Esophagus muscularis mucosa (tissue), 4 donors: ENCODE measurements around the gene BCL7A. TPM values are rescaled to one million over a fixed set of nuclear protein-coding genes. Genes with fewer than 3 reads are reported as not detected.

Experiments
- DNase-seq: peaks from one replicate; pipeline ENCODE4 v3.0.0-alpha.2; 2017; ENCODE audit errors: extremely low spot score
- H3K27ac ChIP-seq, 4 donors: fragments of 200-600 bp; sonication (generic); replicated peaks in 1 of 4; 1 replicate in 3 of 4; 2 replicates in 1 of 4; pipeline ENCODE4 v1.5.1; 2016 to 2019; ENCODE audit warnings: mild to moderate bottlenecking in 1 of 4
- H3K27me3 ChIP-seq, 4 donors: fragments of 200-600 bp; sonication (generic); one replicate each; pipeline versions ENCODE4 v1.5.1 to v1.6.0; 2016 to 2019
- H3K36me3 ChIP-seq, 4 donors: fragments of 200-600 bp; sonication (generic); one replicate each; pipeline ENCODE4 v1.5.1; 2016 to 2019
- H3K4me1 ChIP-seq, 4 donors: fragments of 200-600 bp; sonication (generic); one replicate each; pipeline ENCODE4 v1.5.1; 2016 to 2019
- H3K4me3 ChIP-seq, 4 donors: fragments of 200-600 bp; sonication (generic); 1 replicate in 2 of 4; 2 replicates in 2 of 4; pipeline ENCODE4 v1.5.1; 2016 to 2019; ENCODE audit warnings: mild to moderate bottlenecking in 4 of 4, moderate library complexity in 1 of 4
- H3K9me3 ChIP-seq, 4 donors: fragments of 200-600 bp; sonication (generic); 1 replicate in 3 of 4; 2 replicates in 1 of 4; pipeline ENCODE4 v1.5.1; 2016 to 2019
- CTCF ChIP-seq, 3 experiments: fragments of 200-600 bp in 2 of 3; fragments of 450-650 bp in 1 of 3; sonication (generic) in 2 of 3; IDR thresholded peaks; one replicate each; pipeline ENCODE4 v1.5.1; 2017 to 2019; ENCODE audit warnings: antibody characterized with exemption in 3 of 3, mild to moderate bottlenecking in 2 of 3, moderate library complexity in 1 of 3
- EP300 ChIP-seq: sonication (generic); formaldehyde crosslinking; IDR thresholded peaks from one replicate; pipeline ENCODE4 v1.6.1; 2017; ENCODE audit warnings: antibody characterized with exemption
- POLR2A ChIP-seq: fragments of 450-650 bp; IDR thresholded peaks from one replicate; pipeline ENCODE4 v1.6.1; 2017; ENCODE audit warnings: antibody characterized with exemption, moderate library complexity, mild to moderate bottlenecking, low read depth
- POLR2AphosphoS5 ChIP-seq, 2 donors: sonication (generic); formaldehyde crosslinking; IDR thresholded peaks; one replicate each; pipeline ENCODE4 v1.6.1; 2017; ENCODE audit warnings: antibody characterized with exemption in 2 of 2
- WGBS: methylation state at CpG from one replicate; pipeline ENCODE4 v1.1.5; 2018; 5-methylcytosine and 5-hydroxymethylcytosine counted together
- intact Hi-C: fragments of 100-400 bp; cut with DNase I; formaldehyde crosslinking; loops from one replicate; pipeline ENCODE4 v1.15.1; 2023
- total RNA-seq, 4 donors: library from RNA; depleted of rRNA; stranded (reverse); fragments of >200 nt; gene quantifications; one replicate each; pipeline versions ENCODE4 v1.1.0 to v1.2.1, GENCODE V29; 2016

The BCL7A gene
- total RNA-seq, 4 donors from 2014 or later = 2.9 to 10.1 (median 6.3) TPM

GRCh38 chr12:121990692-121991603 is 30.7 kb upstream of the BCL7A start:
- no peaks in the 10 kb centered on the region for H3K9me3 ChIP-seq
- TF ChIP-seq POLR2AphosphoS5 (IDR thresholded peaks at IDR 0.05) (no peak), EP300 (no peak), POLR2A (no peak), CTCF (IDR thresholded peaks at IDR 0.05) (no peak)
- no peak for DNase-seq
- no peak overlapping the region for H3K27ac ChIP-seq
- no peak overlapping the region for H3K4me3 ChIP-seq
- H3K27me3 ChIP-seq = no peaks in the 10 kb centered on the region
- H3K4me1 ChIP-seq = no peaks in the 10 kb centered on the region
- 70% methylated on average over 8 of the region's 10 CpGs for WGBS
- intact Hi-C loops = no loop called here
- H3K36me3 ChIP-seq = no peaks in the 10 kb centered on the region

- Histone ChIP-seq H3K9me3 (no peaks in the 10 kb centered on the region), H3K27ac (no peak overlapping the region), H3K27me3 (no peaks in the 10 kb centered on the region), H3K4me3 (no peak overlapping the region), H3K4me1 (peaks cover 0 to 11% (median 0%) of the 10 kb centered on the region in 4 donors), H3K36me3 (no peaks in the 10 kb centered on the region)
- 83% methylated on average over 21 of the region's 21 CpGs for WGBS
- TF ChIP-seq POLR2AphosphoS5 (IDR thresholded peaks at IDR 0.05) = no peak
- TF ChIP-seq POLR2A = no peak
- TF ChIP-seq EP300 = no peak
- no peak for TF ChIP-seq CTCF (IDR thresholded peaks at IDR 0.05)
- intact Hi-C loops = no loop called here
- no peak for DNase-seq
Observed at GRCh38 chr12:121992059-121992879, 29.4 kb upstream of the BCL7A start.

- 57% methylated on average over 9 of the region's 9 CpGs for WGBS
- Histone ChIP-seq H3K4me3 (no peak overlapping the region), H3K9me3 (peaks cover 0 to 7% (median 0%) of the 10 kb centered on the region in 4 donors), H3K4me1 (peaks cover 0 to 11% (median 0%) of the 10 kb centered on the region in 4 donors), H3K36me3 (no peaks in the 10 kb centered on the region), H3K27me3 (no peaks in the 10 kb centered on the region), H3K27ac (no peak overlapping the region)
- intact Hi-C loops = no loop called here
- TF ChIP-seq CTCF (IDR thresholded peaks at IDR 0.05) (no peak), EP300 (no peak), POLR2AphosphoS5 (IDR thresholded peaks at IDR 0.05) (no peak), POLR2A (no peak)
- no peak for DNase-seq
Observed at GRCh38 chr12:121996050-121996944, 25.4 kb upstream of the BCL7A start.

GRCh38 chr12:121996945-121997612 is 24.6 kb upstream of the BCL7A start:
- H3K36me3 ChIP-seq = no peaks in the 10 kb centered on the region
- no peak for DNase-seq
- H3K27me3 ChIP-seq = no peaks in the 10 kb centered on the region
- intact Hi-C loops = no loop called here
- TF ChIP-seq POLR2AphosphoS5 (IDR thresholded peaks at IDR 0.05) = no peak
- no peak for TF ChIP-seq EP300
- TF ChIP-seq POLR2A = no peak
- TF ChIP-seq CTCF (IDR thresholded peaks at IDR 0.05) = no peak
- 86% methylated on average over 13 of the region's 13 CpGs for WGBS
- no peak overlapping the region for H3K4me3 ChIP-seq
- no peak overlapping the region for H3K27ac ChIP-seq
- peaks cover 0 to 11% (median 0%) of the 10 kb centered on the region in 4 donors for H3K4me1 ChIP-seq
- peaks cover 0 to 7% (median 0%) of the 10 kb centered on the region in 4 donors for H3K9me3 ChIP-seq
